ENCODE data around the gene ZNF133. TPM values are rescaled to one million over a fixed set of nuclear protein-coding genes. Genes with fewer than 3 reads are reported as not detected.
"Not testable (repeated sequence)": the region's sequence is repeated elsewhere in the genome, so short reads cannot be mapped to it uniquely, and the experiment has no call there.

Gene ZNF133
- total RNA-seq (1 to 10 TPM; 4.9 to 7.2 (median 5.6) TPM), polyA plus RNA-seq (10 to 100 TPM in 1 of 2 donors, 1 to 10 TPM in 1; 7.2 to 16.6 TPM)
- long read RNA-seq, donor 1, partial matches to known transcripts, result 0 of 15 reads
- long read RNA-seq, donor 1, other reads (novel, unspliced or antisense), result 14 of 15 reads
- long read RNA-seq, donor 2, partial matches to known transcripts, result 0 of 15 reads
- long read RNA-seq, donor 2, other reads (novel, unspliced or antisense), result 11 of 15 reads
- long read RNA-seq, donor 3, partial matches to known transcripts, result 0 of 8 reads
- long read RNA-seq, donor 3, other reads (novel, unspliced or antisense), result 5 of 8 reads

DNA sequence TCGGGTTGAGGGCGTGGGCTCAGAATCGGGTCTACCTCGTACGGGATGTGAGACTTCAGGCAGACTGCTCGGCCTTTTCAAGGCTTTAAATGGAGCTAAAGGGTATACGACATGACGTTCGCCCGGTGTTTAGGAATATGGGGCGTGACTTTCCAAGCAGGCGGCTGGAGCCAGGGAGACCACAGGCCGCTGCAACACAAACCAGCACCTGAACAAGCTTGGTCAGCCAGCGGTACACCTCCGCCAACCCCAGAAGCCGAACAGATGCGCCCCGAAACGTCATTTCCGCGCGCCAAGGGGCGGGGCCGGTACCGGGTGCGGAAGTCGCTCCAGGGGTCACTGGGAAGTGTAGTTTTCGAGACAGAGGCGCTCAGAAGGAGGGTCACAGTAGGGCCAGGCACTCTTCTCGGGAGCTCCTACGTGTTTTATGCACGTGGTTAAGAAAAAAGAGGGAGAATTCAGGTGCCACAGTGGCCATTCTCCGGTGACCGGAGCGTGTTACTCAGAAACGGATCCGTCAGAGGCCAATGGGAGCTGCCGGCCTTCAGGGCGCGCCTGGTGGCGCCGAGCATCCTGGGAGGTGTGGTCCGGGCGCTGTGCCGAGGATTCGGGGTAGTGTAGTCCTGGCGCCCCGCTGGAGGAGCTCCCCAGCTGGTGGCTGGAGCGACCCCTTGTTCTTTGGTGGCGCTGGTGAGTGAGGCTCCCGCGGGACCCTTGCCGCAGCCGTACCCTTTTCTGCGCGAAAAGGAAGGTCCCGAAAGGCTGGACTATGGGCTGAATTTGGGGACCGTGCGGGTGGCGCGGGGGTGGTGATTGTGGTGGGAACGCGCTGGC, at the start of gene ZNF133:
TSS of gene ZNF133 (plus strand) at position 613 of the 834 bp plus-strand sequence. CDS start 17,160 bp downstream, outside the sequence.
- peaks cover 0 to 14% (median 6%) of the 10 kb centered on the region in 9 donors for H3K36me3 ChIP-seq
- TF ChIP-seq, protein P1, sequence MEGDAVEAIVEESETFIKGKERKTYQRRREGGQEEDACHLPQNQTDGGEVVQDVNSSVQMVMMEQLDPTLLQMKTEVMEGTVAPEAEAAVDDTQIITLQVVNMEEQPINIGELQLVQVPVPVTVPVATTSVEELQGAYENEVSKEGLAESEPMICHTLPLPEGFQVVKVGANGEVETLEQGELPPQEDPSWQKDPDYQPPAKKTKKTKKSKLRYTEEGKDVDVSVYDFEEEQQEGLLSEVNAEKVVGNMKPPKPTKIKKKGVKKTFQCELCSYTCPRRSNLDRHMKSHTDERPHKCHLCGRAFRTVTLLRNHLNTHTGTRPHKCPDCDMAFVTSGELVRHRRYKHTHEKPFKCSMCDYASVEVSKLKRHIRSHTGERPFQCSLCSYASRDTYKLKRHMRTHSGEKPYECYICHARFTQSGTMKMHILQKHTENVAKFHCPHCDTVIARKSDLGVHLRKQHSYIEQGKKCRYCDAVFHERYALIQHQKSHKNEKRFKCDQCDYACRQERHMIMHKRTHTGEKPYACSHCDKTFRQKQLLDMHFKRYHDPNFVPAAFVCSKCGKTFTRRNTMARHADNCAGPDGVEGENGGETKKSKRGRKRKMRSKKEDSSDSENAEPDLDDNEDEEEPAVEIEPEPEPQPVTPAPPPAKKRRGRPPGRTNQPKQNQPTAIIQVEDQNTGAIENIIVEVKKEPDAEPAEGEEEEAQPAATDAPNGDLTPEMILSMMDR (IDR thresholded peaks at IDR 0.05), result peak in 2 of 9 donors; percentile 12 to 22
- ATAC-seq, result peak; percentile 98 to 100 (median 99)
- intact Hi-C loops (cut with DNase I), result loop anchor here in 8 of 10 donors (5.0 to 10.0 kb wide), 6 partner anchors 151 to 783 kb away; partner anchors contain the start of genes KAT14 (in 8 of the 8), PET117 (in 8 of the 8), DZANK1 (in 1 of the 8) and POLR3F (in 1 of the 8)
- H3K4me1 ChIP-seq, result peaks cover 0 to 19% (median 14%) of the 10 kb centered on the region in 9 donors
- H3K4me3 ChIP-seq, result peak within 1 kb of the TSS; percentile 65 to 95 (median 83)
- H3K27ac ChIP-seq, result peak within 1 kb of the TSS; percentile 91 to 100 (median 96)
- peaks cover 0 to 30% (median 16%) of the 10 kb centered on the region in 7 donors for H3K27me3 ChIP-seq
- 0% methylated on average over 63 of the region's 63 CpGs for WGBS, 2 donors
- peak; percentile 96 to 98 for DNase-seq
- peaks cover 0 to 25% (median 8%) of the 10 kb centered on the region in 11 donors for H3K9me3 ChIP-seq

DNA sequence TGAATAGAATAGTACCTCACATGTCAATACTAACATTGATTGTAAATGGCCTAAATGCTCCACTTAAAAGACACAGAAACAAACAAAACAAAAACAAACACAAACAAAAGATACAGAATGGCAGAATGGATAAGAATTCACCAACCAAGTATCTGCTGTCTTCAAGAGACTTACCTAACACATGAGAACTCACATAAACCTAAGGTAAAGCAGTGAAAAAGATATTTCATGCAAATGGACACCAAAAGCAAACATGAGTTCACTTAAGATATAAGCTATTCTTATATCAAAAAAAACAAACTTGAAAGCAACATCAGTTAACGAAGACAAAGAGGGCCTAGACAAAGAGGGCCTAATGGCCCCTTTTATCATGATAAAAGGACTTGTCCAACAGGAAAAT, 47.3 kb upstream of the ZNF133 start:
- Histone ChIP-seq H3K27ac (no peak overlapping the region), H3K4me3 (no peak overlapping the region), H3K4me1 (no peaks in the 10 kb centered on the region), H3K9me3 (peaks cover 0 to 4% (median 0%) of the 10 kb centered on the region in 11 donors), H3K36me3 (no peaks in the 10 kb centered on the region), H3K27me3 (peaks cover 0 to 32% (median 8%) of the 10 kb centered on the region in 7 donors)
- ATAC-seq (no peak), DNase-seq (no peak)
- TF ChIP-seq, protein P1 (IDR thresholded peaks at IDR 0.05), result no peak
- intact Hi-C loops (cut with DNase I), result no loop called here
- 73 to 77% methylated on average over 1 of the region's 1 CpG for WGBS, 2 donors

DNA sequence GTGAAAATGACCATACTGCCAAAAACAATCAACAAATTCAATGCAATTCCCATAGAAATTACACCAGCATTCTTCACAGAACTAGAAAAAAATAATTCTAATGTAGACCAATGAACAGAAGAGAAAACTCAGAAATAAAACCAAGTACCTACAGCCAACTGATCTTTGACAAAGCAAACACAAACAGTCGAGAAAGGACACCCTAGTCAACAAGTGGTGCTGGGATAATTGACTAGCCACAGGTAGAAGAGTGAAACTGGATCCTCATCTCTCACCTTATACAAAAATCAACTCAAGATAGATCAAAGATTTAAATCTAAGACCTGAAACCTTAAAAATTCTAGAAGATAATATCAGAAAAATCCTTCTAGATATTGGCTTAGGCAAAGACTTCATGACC, 44.5 kb upstream of the ZNF133 start:
- 52 to 53% methylated on average over 1 of the region's 1 CpG for WGBS, 2 donors
- Histone ChIP-seq H3K36me3 (no peaks in the 10 kb centered on the region), H3K27ac (no peak overlapping the region), H3K27me3 (peaks cover 0 to 24% (median 0%) of the 10 kb centered on the region in 7 donors), H3K4me3 (no peak overlapping the region), H3K9me3 (peaks cover 0 to 4% (median 0%) of the 10 kb centered on the region in 11 donors), H3K4me1 (no peaks in the 10 kb centered on the region)
- DNase-seq (no peak), ATAC-seq (no peak)
- TF ChIP-seq, protein P1 (IDR thresholded peaks at IDR 0.05), result no peak
- intact Hi-C loops (cut with DNase I), result no loop called here

DNA sequence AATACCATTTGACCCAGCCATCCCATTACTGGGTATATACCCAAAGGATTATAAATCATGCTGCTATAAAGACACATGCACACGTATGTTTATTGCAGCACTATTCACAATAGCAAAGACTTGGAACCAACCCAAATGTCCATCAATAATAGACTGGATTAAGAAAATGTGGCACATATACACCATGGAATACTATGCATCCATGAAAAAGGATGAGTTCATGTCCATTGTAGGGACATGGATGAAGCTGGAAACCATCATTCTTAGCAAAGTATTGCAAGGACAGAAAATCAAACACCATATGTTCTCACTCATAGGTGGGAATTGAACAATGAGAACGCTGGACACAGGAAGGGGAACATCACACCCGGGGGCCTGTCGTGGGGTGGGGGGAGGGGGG, 39.8 kb upstream of the ZNF133 start:
- H3K4me3 ChIP-seq; intact Hi-C loops (cut with DNase I); DNase-seq; H3K9me3 ChIP-seq; H3K27ac ChIP-seq; H3K36me3 ChIP-seq; ATAC-seq; H3K4me1 ChIP-seq: not testable (repeated sequence)
- H3K27me3 ChIP-seq, result peaks cover 0 to 16% (median 0%) of the 10 kb centered on the region in 7 donors
- WGBS, 2 donors, result 80 to 88% methylated on average over 3 of the region's 4 CpGs

Data from heart right ventricle (tissue), 16 donors.